IMR-90 (cell line): ENCODE results near the gene RAB23.

Source experiments
- CEBPB ChIP-seq: IDR thresholded peaks from 2 replicates; pipeline ENCODE4 v1.6.1; 2012; ENCODE audit warnings: low read depth, low read length, improper control_type of control experiment
- CTCF ChIP-seq: conservative IDR thresholded peaks from 2 replicates; pipeline ENCODE4 v1.5.1; 2012; ENCODE audit warnings: mild to moderate bottlenecking, low read depth, low read length, improper control_type of control experiment
- POLR2A ChIP-seq: IDR thresholded peaks from 2 replicates; pipeline ENCODE4 v1.6.1; 2012; ENCODE audit warnings: mild to moderate bottlenecking, low read depth, low read length

DNA sequence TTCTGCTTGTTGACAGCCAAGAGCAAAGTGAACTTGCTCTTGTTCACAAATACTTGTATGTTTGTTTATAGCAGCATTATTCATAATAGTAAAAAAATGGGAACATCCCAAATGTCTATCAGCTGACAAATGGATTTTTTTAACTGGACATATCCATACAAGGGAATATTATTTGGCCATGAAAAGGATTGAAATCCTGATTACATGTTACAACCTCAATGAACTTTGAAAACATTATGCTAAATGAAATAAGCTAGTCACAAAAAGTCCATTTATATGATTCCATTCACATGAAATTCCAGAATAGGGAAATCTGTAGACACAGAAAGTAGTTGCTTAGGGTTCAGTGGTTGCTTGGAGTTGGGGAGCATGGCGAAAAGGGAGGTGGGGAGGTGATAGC is 78.4 kb downstream of the RAB23 start:
- no peak for TF ChIP-seq CTCF
- TF ChIP-seq POLR2A, result no peak
- TF ChIP-seq CEBPB, result no peak
